GM21737 (cell line): ENCODE data around the gene ZNF444.

Source experiments
- ATAC-seq: cut with Tn5 transposase; IDR thresholded peaks from one replicate; pipeline ENCODE4 v1.9.1; 2021; ENCODE audit warnings: mild to moderate bottlenecking, moderate library complexity; ENCODE audit not compliant: unreplicated experiment

ZNF444 gene

DNA sequence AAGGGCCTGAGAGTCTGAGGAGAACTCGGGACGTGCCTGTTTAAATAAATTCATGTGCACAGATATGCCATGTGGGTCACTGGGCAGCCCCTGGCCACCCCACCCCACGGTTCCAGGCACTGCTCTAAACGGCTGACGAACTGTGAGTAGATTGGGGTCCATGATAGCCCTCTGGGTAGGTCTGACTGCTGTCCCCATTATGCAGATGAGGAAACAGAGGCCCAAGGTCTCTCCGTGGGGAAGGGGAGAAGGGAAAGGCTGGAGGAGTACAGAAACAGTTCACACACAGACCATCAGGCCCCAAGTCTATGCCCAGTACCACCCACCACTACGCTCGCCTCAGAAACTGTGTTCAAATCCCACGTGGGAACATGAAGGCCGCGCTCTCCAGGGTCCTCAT is 34.1 kb upstream of the ZNF444 start:
- ATAC-seq: no peak

- no peak for ATAC-seq
Observed at GRCh38 chr19:56107626-56108351, 33.3 kb upstream of the ZNF444 start.

DNA sequence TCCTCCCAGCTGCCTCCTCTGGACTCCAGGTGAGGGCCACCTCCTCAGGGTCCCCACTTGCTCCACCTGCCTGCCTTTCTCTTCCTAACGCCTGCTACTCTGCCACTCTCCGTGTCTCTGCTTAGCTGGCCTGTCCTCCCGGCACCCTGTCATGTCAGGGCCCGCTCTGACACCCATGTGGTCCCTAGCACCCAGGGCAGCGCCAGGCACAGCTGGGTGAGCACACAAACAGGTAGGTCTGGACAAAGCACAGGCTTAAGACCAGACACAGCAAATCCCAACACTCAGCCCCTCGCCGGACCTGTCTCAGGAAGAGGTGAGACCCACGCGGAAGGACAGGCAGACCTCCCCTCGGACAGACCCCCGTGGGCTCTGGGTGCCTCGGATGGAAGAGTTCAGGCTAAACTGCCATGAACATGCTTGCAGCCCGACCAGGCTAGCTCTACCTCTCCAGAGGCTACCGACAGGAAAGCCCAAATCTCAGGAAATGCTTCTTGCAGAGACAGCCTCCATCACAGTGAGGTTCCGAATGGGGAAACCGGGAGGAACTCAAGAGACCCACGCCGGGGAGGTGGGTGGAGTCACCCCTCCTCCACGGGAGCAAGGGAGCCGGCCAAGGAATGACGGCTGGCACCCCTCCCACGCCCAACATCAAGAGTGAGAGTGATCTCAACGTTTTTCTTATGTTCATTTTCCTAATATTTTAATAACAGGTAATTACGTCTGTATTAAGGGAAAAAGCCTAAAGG is 32.5 kb upstream of the ZNF444 start:
- no peak for ATAC-seq

GRCh38 chr19:56109226-56109625 is 31.9 kb upstream of the ZNF444 start:
- ATAC-seq: no peak

- ATAC-seq: no peak
Observed at GRCh38 chr19:56110515-56111448, 30.3 kb upstream of the ZNF444 start.

DNA sequence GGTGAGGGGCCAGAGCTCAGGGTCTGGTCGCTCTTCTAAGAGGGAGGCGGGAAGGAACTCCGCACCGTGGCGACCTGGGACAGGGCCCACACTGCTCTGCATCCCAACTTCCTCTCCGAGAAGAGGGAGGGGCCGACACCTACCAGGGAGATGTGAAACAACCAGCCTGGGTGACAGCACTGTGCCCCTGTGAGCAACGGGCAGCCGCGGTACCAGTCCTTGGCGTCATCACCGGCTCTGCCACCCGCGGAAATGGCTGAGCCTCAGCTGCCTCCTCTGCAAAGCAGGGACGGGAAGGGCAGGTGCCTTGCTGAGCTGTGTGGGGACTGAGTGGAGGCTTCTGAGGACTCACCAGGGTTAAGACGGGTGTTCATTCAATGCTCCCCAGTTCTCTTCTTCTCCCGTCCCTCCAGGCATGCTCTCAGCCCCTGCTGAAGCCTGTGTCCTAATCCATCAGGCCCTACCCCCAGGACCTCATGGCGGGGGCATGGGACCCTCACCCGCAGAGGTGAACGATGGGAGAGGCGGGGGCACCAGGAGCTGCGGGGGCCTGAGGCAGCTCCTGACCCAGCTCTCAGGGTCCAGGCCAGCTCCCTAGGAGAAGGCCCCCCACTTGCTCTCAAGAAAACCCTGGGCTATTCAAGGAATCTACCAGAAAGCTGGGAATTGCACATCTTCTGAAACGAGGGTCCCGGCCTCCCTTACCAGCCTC is 29.3 kb upstream of the ZNF444 start:
- ATAC-seq: peak; percentile 55

GRCh38 chr19:56112313-56112709 is 28.8 kb upstream of the ZNF444 start:
- no peak for ATAC-seq

DNA sequence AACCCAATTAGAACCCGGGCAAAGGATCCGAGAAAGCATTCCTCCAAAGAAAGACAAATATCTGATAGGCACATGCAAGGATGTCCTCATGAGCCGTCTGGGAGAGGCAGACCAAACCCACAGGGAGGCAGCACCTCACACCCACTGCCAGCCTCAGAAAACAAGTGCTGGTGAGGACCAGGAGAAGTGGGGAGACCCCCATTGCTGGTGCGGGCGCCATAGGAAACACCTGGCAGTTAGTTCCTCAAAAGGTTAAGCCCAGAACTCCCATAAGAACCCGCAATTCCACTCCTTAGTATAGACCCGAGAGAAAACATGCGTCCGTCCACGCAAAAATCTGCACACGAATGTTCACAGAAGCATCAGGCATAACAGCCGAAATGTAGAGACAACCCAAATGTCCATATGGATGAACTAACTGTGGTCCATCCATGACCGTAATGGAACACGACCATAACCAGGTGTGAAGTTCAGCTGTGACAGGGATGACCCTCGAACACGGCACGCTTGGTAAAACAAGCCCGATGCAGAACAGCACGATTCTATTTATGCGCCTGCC is 27.9 kb upstream of the ZNF444 start:
- no peak for ATAC-seq

DNA sequence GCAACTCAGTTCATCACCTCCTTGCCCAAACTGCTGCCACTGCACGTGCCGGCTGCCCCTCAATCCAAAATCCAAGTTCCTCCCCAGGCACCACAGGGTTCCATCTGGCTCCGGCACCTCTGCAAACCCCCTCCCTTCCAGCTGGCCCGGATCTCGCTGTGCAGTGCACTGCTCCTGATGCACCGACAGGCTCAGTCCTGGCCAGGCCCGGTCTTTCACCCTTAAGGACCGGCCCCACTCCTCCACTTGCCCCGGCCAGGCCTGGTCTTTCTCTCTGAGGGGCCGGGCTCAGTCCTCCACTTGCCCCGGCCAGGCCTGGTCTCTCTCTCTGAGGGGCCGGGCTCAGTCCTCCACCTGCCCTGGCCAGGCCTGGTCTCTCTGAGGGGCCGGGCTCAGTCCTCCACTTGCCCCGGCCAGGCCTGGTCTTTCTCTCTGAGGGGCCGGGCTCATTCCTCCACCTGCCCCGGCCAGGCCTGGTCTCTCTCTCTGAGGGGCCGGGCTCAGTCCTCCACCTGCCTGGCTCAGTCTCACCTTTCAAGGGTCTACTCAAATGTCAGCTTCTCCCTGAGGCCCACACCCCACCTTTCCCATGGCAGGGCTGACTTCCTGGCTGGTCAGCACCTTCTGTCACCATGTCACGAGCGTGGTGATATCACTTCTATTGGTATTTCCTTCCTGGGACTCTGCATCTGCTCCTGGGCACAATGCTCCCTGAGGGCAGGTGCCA is 26.9 kb upstream of the ZNF444 start:
- no peak for ATAC-seq

GRCh38 chr19:56114778-56115110 is 26.3 kb upstream of the ZNF444 start:
- no peak for ATAC-seq

- ATAC-seq: no peak
Observed at GRCh38 chr19:56115490-56115889, 25.6 kb upstream of the ZNF444 start.

GRCh38 chr19:56116606-56117005 is 24.5 kb upstream of the ZNF444 start:
- no peak for ATAC-seq

DNA sequence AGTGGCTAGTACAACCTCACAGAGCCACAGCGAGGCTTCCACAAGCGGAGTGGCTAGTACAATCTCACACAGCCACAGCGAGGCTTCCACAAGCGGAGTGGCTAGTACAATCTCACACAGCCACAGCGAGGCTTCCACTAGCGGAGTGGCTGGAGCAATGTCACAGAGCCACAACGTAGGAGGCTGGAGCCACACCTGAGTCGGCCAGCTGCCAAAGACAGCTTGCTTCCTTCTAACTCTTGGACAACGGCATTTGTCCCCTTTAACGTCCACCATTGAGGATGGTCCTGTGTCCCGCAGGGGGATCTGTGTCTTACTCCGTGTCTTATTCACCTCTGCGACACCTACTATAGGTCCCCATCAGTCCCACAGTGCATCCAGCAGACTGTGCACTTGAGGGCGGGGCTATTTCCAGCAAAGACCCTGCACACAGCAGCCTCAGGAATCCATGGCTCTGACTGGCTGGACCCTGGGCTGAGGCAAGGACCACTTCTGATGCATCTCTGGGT is 23.7 kb upstream of the ZNF444 start:
- ATAC-seq: no peak

GRCh38 chr19:56117889-56118288 is 23.2 kb upstream of the ZNF444 start:
- ATAC-seq: no peak

- no peak for ATAC-seq
Observed at GRCh38 chr19:56118666-56119581, 22.2 kb upstream of the ZNF444 start.

DNA sequence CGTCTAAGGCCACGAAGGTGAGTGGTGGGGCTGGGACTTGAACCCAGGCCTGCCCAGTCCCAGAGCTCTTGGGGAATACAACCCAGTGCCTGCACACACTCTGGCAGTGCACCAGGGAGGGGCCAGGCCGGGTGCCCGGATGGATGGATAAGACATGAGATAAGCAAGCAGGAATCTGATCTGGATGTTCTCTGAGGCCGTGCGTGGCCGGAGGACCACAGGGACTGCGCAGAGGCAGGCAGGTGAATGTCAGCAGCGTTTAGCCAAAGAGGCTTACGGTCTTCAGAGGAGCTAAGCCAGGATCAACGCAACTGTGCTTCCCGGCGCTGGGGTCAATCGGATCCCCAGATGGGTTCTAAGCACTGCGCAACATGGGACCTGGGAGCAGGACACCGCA is 21.5 kb upstream of the ZNF444 start:
- ATAC-seq: no peak

GRCh38 chr19:56120002-56120370 is 21.1 kb upstream of the ZNF444 start:
- ATAC-seq: no peak

- peak; percentile 25 for ATAC-seq
Observed at GRCh38 chr19:56120371-56121179, 20.5 kb upstream of the ZNF444 start.
